Right cardiac atrium (tissue), 5 donors: Measurements from ENCODE around the gene FAAH. TPM values are rescaled to one million over a fixed set of nuclear protein-coding genes. Genes with fewer than 3 reads are reported as not detected.
A peak's percentile ranks its signal among the peaks of the same experiment; 100 is the strongest.

ENCODE experiments used
- ATAC-seq, 2 donors: fragments of 200-7000 bp; cut with Tn5 transposase; one replicate each; pipeline versions ENCODE4 v1.8.0 to v1.9.1; 2020; ENCODE audit warnings: moderate library complexity in 2 of 2, mild to moderate bottlenecking in 1 of 2
- DNase-seq, 3 donors: peaks; one replicate each; pipeline ENCODE4 v3.0.0-alpha.2; 2020
- H3K27ac ChIP-seq: one replicate; pipeline ENCODE4 v1.5.1; 2013; ENCODE audit warnings: mild to moderate bottlenecking, low read length, control low read depth, moderate library complexity
- H3K27me3 ChIP-seq: one replicate; pipeline ENCODE4 v1.6.1; 2013; ENCODE audit not compliant: control insufficient read depth, insufficient read depth
- H3K4me1 ChIP-seq: one replicate; pipeline ENCODE4 v1.6.1; 2013; ENCODE audit warnings: low read length; ENCODE audit not compliant: control insufficient read depth, insufficient read depth
- H3K4me3 ChIP-seq: one replicate; pipeline ENCODE4 v1.5.1; 2013; ENCODE audit warnings: low read length, control low read depth
- H3K9me3 ChIP-seq: one replicate; pipeline ENCODE4 v1.6.1; 2013; ENCODE audit warnings: low read length; ENCODE audit not compliant: control insufficient read depth
- WGBS: extraction: QIAGEN DNeasy Blood & Tissue Kit; methylation state at CpG from one replicate; pipeline ENCODE4 v1.1.7; 2013; 5-methylcytosine and 5-hydroxymethylcytosine counted together
- intact Hi-C, 4 donors: fragments of 100-400 bp; cut with DNase I; formaldehyde crosslinking; loops; one replicate each; pipeline versions ENCODE4 v1.11.0 to v1.14.0; 2022 to 2023
- polyA plus RNA-seq: library from polyadenylated mRNA; stranded (reverse); fragments of 200-250 nt; gene quantifications from one replicate; pipeline ENCODE4 v1.2.3, GENCODE V29; 2013
- total RNA-seq, 4 donors: library from RNA; stranded (reverse); fragmentation: NEBNext Ultra II Directional; extraction: Animal tissue kit (Norgen Biotek cat#: 25700); gene quantifications; one replicate each; pipeline ENCODE4 v1.2.1, GENCODE V29; 2021
- donor health status: healthy with polysubstance abuse.
- donor health status: DM: no; HTN: yes; CAD: no.
- donor health status: DM: no; HTN: no; CAD: no.
- donor health status: DM: no; HTN: yes; CAD: no; lungs with severe emphysema.
- donor health status: DM: yes; HTN: yes; CAD: no.

Gene FAAH
- total and polyA plus RNA-seq, 5 donors = 4.8 to 17.2 (median 12.7) TPM

DNA sequence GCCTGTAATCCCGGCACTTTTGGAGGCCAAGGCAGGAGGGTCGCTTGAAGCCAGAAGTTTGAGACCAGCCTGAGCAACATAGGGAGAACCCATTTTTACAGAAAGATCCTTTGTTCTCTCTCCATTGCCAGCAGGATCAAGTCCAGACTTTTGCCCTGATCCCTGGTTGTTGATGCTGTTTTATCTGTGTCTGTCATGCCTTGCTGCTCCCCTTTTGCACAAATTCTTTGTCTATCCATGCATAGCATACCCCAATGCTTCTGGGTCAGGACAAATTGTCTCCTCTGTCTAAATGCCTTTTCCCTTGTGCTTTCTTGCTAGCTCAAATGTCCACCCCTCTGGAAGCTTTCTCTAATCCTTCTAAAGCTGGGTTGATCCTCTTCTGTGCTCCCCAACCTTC, 25.3 kb upstream of the FAAH start:
- Histone ChIP-seq H3K4me3 (no peak overlapping the region), H3K4me1 (no peaks in the 10 kb centered on the region), H3K27ac (no peak overlapping the region), H3K9me3 (no peaks in the 10 kb centered on the region), H3K27me3 (no peaks in the 10 kb centered on the region)
- no peak for DNase-seq
- no peak for ATAC-seq
- intact Hi-C loops = no loop called here
- 94% methylated on average over 2 of the region's 2 CpGs for WGBS

DNA sequence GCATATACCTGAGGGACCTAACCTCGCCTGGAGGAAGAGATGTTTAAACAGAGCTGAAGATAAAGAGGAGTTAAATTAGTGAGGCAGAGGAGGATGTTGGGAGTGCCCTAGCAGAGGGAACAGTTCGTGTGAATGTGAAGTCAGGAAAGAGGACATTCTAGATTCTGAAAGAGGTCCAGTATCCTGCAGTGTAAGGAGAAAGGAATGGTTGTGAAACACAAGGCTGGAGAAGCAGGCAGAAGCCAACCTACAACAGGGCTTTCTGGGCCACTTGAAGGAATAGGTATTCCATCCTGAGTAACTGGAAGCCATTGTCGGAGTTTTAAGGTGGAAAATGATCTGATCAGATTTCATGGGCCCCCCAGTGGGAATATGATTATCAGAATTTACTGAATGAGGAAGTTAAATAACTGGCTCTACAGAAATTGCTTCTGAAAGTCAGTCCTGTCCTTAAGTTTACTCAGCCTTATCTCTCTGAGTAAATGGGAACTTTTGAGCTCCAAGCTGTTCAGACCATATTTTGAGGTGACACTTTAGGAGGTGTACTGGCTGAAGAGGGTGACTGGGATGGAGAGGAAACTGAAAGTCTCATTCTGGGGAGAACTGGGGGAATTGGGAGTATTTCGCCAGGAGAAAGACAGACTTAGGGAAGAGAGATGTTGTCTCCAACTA, 24.4 kb upstream of the FAAH start:
- 68% methylated on average over 4 of the region's 4 CpGs for WGBS
- no peaks in the 10 kb centered on the region for H3K27me3 ChIP-seq
- ATAC-seq (peak in 1 of 2 donors; percentile 33), DNase-seq (no peak)
- intact Hi-C loops = no loop called here
- no peak overlapping the region for H3K4me3 ChIP-seq
- no peak overlapping the region for H3K27ac ChIP-seq
- H3K9me3 ChIP-seq = no peaks in the 10 kb centered on the region
- H3K4me1 ChIP-seq = no peaks in the 10 kb centered on the region

DNA sequence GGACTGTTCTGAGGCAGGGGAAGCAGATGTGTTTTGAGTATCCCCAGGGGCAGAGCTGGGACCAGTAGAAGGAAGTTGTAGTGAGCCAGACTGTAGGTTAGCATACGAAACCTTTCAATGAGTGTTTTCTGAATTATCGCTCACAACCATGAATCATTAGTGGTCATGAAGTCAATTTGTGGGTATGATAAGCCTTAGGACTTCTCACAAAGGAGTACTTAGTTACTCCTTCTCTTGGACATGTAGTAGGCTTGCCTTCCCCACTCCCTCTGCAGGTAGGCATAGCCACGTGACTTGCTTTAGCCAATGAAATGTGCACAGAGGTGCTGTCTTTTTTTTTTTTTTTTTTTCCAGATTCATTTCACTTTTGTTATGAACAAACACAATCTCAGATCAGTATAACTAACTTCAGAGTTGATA, 23.9 kb upstream of the FAAH start:
- DNase-seq (no peak), ATAC-seq (no peak)
- Histone ChIP-seq H3K4me1 (no peaks in the 10 kb centered on the region), H3K27me3 (no peaks in the 10 kb centered on the region), H3K27ac (no peak overlapping the region), H3K4me3 (no peak overlapping the region), H3K9me3 (no peaks in the 10 kb centered on the region)
- 78% methylated on average over 3 of the region's 3 CpGs for WGBS
- intact Hi-C loops = no loop called here

DNA sequence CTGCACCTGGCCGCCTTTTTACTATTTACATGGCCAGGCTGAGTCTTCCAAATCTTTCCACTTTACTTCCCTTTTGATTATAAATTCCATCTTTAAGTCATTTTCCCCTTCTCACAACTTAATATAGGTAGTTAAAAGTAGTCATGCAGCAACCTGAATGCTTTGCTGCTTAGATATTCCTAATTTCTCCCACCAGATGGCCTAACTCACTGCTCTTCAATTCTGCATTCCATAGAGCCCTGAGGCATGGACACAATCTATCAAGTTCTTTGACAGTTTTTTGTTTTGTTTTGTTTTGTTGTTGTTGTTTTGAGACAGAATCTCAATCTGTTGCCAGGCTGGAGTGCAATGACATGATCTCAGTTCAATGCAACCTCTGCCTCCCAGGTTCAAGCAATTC, 21.7 kb upstream of the FAAH start:
- Histone ChIP-seq H3K9me3 (no peaks in the 10 kb centered on the region), H3K4me1 (no peaks in the 10 kb centered on the region), H3K4me3 (no peak overlapping the region), H3K27ac (no peak overlapping the region), H3K27me3 (no peaks in the 10 kb centered on the region)
- intact Hi-C loops = no loop called here
- 98% methylated on average over 1 of the region's 1 CpG for whole genome bisulfite sequencing
- ATAC-seq (no peak), DNase-seq (no peak)

DNA sequence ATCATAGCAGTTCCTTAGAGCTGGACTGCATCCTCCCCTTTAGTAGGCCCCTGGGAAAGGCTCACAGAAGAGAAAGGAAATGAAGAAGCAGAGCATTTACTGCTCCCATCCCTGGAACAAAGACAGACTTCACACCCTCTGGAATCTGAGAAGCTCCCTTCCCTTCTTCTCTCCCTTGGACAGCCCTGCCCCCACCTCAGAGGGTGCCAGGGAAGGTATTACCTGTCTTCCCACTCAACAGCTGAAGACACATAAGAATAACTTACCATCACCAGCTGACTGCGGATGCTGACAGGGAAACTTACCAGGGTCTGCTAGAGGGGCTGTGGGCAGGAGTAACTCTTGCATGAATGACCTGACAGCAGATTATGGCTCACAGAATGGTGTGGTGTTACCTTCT, 14.1 kb upstream of the FAAH start:
- Histone ChIP-seq H3K27me3 (no peaks in the 10 kb centered on the region), H3K4me1 (no peaks in the 10 kb centered on the region), H3K9me3 (no peaks in the 10 kb centered on the region), H3K27ac (no peak overlapping the region), H3K4me3 (no peak overlapping the region)
- no peak for ATAC-seq
- intact Hi-C loops = no loop called here
- WGBS = 100% methylated on average over 1 of the region's 1 CpG
- no peak for DNase-seq

DNA sequence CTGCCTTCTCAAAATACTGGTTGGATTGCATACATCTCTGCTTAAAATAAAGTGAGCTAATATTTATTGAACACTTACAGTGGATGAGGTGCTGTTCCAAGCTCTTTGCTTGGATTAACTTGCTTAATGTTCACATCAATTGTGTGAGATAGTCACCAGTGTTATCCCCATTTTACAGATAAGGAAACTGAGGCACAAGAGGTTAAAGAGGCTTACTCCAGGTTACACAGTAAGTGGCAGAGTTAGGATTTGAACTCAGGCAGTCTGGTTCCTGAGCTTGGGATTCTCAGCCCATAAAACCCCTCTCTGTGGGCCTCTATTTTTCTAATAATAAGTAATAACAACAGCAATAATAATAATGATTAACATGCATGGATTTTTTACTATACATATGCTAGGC, 13.6 kb upstream of the FAAH start:
- Histone ChIP-seq H3K4me3 (no peak overlapping the region), H3K27ac (no peak overlapping the region), H3K27me3 (no peaks in the 10 kb centered on the region), H3K9me3 (no peaks in the 10 kb centered on the region), H3K4me1 (no peaks in the 10 kb centered on the region)
- intact Hi-C loops = no loop called here
- ATAC-seq = no peak
- DNase-seq = no peak

DNA sequence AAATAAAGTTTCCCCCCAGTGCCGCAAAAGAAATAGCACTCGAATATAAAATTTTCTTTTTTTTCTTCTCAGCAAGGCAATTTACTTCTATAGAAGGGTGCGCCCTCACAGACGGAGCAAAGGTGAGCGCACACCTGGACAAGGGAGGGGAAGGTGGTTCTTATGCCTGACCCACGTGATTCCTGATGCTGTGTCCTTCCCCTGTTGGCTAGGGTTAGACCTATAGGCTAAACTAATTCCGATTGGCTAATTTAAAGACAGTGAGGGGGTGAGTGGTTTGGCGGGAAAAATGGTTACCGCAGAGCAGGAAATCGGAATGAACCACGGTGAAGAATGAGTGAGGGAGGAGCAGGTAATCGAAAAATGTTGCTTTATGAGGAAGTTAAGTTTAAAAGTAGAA, 607 bp upstream of the FAAH start:
- no peak overlapping the region for H3K4me3 ChIP-seq
- 90% methylated on average over 12 of the region's 12 CpGs for WGBS
- intact Hi-C loops = no loop called here
- peaks cover 5% of the 10 kb centered on the region for H3K4me1 ChIP-seq
- H3K27ac ChIP-seq = no peak overlapping the region
- no peak for DNase-seq
- no peaks in the 10 kb centered on the region for H3K27me3 ChIP-seq
- H3K9me3 ChIP-seq = no peaks in the 10 kb centered on the region
- no peak for ATAC-seq

DNA sequence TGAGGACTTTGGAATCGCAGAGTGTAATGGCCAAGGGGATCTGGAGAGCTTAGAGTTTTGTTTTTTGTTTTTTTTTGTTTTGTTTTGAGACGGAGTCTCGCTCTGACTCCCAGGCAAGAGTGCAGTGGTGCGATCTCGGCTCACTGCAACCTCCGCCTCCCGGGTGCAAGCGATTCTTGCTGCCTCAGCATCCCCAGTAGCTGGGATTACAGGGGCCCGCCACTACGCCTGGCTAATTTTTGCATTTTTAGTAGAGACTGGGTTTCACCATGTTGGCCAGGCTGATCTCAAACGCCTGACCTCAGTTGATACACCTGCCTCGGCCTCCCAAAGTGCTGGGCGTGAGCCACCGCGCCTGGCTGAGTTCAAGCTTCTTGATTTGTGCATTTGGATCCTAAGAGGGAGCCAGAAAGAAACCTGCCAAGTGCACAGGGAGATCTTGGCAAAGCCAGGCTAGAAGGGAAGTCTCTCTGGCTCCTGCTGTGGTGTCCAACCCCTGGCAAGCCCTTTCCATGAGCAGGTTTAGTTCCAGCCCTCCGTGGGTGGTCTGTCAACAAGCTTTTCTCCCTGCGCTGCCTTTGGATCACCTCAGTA, 852 bp downstream of the FAAH start:
- WGBS = 34% methylated on average over 17 of the region's 17 CpGs
- no peak overlapping the region for H3K27ac ChIP-seq

DNA sequence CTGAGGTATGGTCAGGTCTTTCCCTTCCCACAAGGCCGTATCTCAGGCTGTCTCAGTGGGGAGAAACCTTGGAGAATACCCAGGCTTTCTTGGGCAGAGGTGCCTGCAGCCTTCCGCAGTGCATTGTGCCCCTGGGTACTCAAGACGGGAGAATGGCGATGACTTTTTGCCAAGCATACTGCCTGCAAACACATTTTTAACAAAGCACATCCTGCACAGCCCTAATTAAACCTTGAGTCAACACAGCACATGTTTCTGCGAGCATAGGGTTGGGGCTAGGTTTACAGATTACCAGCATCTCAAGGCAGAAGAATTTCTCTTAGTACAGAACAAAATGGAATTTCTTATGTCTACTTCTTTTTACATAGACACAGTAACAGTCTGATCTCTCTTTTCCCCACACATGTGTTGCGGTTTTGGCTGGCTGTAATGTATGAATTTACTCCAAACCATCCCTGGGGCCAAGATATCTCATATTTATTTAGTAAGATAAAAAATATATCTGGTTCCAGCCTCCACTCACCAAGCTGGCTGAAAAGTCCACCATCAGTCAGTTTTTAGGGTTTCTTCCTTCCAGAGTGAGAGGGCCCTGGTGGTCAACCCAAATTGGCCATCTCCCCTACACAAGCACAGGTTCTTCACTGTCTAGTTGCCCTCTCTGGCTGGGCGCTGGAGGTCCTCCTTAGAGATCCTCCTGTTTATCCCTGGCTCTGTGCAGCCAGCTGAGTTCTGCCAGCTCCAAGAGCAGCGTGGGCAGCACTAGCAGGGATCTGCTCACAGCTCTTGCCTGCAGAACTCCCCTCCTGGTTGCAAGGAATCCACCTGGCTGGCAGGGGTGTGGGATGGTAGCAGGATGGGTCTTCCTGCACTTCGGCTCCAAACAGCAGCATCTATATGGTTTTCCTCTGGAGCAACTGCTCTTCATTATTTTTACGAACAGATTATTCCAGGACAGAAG, 2.6 kb downstream of the FAAH start:
- Histone ChIP-seq H3K27ac (no peak overlapping the region), H3K4me3 (no peak overlapping the region), H3K4me1 (peaks cover 5% of the 10 kb centered on the region), H3K9me3 (no peaks in the 10 kb centered on the region), H3K27me3 (no peaks in the 10 kb centered on the region)
- ATAC-seq = peak; percentile 20 to 30
- DNase-seq = peak in 1 of 3 donors; percentile 49
- intact Hi-C loops = no loop called here
- WGBS = 45% methylated on average over 10 of the region's 10 CpGs

More for the DNA sequence above, 852 bp downstream of the FAAH start:
- Histone ChIP-seq H3K4me3 (peak overlapping the region; percentile 61), H3K9me3 (no peaks in the 10 kb centered on the region), H3K27me3 (no peaks in the 10 kb centered on the region), H3K4me1 (peaks cover 5% of the 10 kb centered on the region)
- intact Hi-C loops = no loop called here
- ATAC-seq (peak; percentile 27 to 53), DNase-seq (peak in 1 of 3 donors; percentile 73)

DNA sequence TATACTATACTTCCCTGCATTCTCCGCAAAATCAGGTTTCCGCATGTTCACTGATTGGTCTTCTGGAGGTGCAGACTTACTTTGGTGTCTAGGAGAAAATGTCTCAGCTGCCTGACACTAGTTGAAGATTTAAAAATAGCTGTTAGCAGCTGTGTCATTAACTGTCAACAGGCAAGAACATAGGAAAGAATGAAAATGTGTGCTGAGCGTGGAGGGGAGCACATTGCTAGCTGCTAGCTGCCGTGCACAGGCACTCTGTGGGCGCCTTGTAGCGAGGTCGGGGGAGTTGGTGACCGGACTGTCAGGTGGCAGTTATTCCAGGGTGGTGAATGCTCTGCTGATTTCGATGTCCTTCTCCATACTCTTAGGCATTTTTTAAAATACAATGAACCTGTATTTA, 5.2 kb downstream of the FAAH start:
- no peaks in the 10 kb centered on the region for H3K27me3 ChIP-seq
- DNase-seq = no peak
- no peak for ATAC-seq
- intact Hi-C loops = no loop called here
- H3K27ac ChIP-seq = no peak overlapping the region
- no peak overlapping the region for H3K4me3 ChIP-seq
- H3K4me1 ChIP-seq = peaks cover 9% of the 10 kb centered on the region
- no peaks in the 10 kb centered on the region for H3K9me3 ChIP-seq
- WGBS = 50% methylated on average over 9 of the region's 9 CpGs

DNA sequence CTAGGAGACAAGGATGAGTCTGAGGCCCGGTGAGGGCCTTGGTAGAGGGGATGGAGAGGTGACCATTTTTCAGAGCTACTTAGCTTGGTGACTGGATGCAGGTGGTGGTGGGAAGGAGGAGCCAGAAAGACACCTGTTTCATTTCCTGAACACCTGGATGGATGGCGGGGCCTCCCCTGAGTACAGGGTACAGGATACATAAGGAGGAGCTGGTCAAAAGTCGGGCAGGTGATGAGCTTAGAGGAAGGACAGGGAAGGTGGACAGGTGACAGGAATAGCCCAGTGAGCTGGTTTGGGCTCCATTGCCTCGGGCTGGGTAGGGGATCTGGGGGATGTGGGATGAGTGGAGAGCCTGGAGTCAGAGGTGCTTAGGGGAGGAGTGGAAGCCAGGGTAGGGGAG, 6.3 kb downstream of the FAAH start:
- DNase-seq (no peak), ATAC-seq (no peak)
- intact Hi-C loops = loop anchor here in 2 of 4 donors (10.0 kb wide), 1 partner anchor 124 kb away; no protein-coding TSS in a partner anchor
- H3K27me3 ChIP-seq = no peaks in the 10 kb centered on the region
- H3K4me3 ChIP-seq = no peak overlapping the region
- no peaks in the 10 kb centered on the region for H3K9me3 ChIP-seq
- WGBS = 76% methylated on average over 4 of the region's 4 CpGs
- H3K27ac ChIP-seq = no peak overlapping the region
- peaks cover 9% of the 10 kb centered on the region for H3K4me1 ChIP-seq
